ENCODE measurements around the gene CLASP1.

Gene CLASP1

DNA sequence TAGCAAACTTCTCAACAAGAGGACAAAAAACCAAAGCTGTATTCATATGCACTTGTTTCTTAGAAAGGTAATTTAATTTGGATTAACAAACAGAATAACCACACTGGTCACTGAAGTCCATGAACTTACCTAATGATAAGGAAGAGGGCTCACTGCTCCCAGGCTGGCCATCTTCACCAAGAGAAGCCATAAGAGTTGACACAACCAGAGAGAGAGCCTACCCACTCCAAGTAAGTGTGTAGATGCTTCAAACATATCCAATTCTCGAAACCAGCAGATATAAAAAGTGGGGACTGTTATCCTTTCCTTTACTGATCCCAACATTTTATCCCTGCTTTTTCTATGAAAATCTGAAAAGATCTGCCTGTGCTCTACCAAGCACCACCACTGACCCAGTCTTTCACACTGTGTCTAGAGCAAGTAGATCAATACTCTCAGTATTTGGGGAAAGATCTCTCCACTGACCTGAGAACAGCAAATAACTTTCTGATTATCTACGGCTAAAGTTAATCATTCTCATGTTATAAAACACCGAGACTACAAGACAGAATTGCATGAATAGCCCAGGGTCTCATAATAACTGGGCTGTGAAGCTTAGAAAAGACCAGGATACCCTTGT is 230.1 kb downstream of the CLASP1 start:
- TF ChIP-seq ZFX (IDR thresholded peaks at IDR 0.05): no peak
- TF ChIP-seq, protein P1, sequence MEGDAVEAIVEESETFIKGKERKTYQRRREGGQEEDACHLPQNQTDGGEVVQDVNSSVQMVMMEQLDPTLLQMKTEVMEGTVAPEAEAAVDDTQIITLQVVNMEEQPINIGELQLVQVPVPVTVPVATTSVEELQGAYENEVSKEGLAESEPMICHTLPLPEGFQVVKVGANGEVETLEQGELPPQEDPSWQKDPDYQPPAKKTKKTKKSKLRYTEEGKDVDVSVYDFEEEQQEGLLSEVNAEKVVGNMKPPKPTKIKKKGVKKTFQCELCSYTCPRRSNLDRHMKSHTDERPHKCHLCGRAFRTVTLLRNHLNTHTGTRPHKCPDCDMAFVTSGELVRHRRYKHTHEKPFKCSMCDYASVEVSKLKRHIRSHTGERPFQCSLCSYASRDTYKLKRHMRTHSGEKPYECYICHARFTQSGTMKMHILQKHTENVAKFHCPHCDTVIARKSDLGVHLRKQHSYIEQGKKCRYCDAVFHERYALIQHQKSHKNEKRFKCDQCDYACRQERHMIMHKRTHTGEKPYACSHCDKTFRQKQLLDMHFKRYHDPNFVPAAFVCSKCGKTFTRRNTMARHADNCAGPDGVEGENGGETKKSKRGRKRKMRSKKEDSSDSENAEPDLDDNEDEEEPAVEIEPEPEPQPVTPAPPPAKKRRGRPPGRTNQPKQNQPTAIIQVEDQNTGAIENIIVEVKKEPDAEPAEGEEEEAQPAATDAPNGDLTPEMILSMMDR (conservative IDR thresholded peaks at IDR 0.05): no peak
- no peak overlapping the region for H3K27ac ChIP-seq

DNA sequence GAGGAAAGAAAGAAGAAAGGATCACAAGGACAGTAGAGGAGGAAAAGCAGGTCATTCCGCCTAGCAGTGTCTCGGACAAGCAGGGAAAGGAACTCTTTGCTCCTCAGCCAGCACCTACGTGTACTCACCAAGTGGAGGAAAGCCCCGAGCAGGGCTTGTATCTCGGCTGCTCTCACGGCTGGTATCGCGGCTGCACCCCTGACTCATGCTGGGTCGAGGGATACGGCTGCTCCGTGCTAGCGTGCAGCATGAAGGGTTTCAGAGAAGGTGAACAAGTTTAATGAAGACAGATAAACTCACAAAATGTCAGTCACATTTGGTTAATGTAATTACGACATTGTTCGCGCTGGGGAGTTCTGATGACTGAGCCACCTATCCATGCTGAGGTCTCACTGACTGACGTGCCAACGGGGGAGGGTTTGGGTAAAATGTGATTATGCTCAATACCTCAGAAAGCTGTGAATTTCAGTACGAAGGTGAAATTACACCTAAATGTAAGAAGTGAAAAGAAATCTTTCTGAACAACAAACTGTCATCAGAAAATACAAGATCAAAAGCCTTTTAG is 230.7 kb downstream of the CLASP1 start:
- H3K27ac ChIP-seq: no peak overlapping the region
- no peak for TF ChIP-seq ZFX (IDR thresholded peaks at IDR 0.05)
- TF ChIP-seq, protein P1 (conservative IDR thresholded peaks at IDR 0.05): no peak

DNA sequence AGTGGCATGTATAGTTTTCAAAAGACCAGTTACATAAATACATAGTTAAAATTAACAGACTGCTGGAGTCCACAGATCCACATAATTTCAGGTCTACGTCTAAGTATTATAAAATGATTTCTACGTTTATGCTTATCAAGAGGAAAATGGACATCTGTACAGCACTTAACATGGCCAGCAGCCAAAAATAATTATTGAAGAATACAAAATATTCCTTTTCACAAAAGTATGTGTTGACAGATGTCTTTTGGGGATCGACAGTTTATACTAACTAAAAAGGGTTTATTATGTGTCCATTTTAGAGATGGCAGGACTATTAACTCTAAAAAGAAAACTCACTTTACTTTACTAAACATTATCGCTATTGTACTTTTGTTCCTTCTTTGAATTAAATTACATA is 231.4 kb downstream of the CLASP1 start:
- TF ChIP-seq ZFX (IDR thresholded peaks at IDR 0.05): no peak
- TF ChIP-seq, protein P1 (conservative IDR thresholded peaks at IDR 0.05): no peak
- no peak overlapping the region for H3K27ac ChIP-seq

DNA sequence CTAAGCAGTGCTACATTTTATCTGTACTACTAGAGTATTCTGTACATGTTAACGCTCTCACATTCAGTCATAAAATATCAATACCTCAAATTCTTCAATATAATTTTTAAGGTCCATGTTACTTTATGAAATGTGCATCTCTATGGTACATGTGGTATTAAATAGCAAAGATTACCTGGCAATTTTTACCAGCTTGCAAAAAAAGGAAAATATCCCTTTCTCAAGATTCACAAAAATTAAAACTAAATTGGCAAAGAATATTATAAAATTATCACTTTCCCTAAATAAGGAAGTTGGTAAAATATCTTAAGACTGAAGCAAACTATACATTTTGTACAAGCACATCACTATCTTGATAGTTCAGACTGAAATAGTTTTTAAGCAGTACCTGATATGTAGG is 233.5 kb downstream of the CLASP1 start:
- TF ChIP-seq, protein P1 (conservative IDR thresholded peaks at IDR 0.05): no peak
- no peak for TF ChIP-seq ZFX (IDR thresholded peaks at IDR 0.05)
- no peak overlapping the region for H3K27ac ChIP-seq

DNA sequence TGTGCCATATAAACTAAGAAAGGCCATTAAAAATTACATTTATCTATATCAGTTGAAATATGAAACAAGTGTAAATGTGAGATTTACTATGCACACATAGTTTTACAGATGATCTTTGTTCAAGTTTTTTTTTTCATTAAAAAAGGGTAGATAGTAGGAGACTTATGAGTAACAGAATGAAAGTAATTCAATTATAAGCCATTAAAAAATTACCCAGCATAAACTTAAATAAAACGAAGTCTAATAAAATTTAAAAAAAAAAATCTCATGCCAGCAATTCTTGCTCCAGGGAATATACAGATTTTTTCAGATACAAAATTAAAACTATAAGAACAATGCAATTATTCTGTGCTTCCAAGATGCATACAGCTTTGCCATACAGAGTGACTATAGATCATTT is 236.9 kb downstream of the CLASP1 start:
- no peak overlapping the region for H3K27ac ChIP-seq
- TF ChIP-seq ZFX (IDR thresholded peaks at IDR 0.05): no peak

DNA sequence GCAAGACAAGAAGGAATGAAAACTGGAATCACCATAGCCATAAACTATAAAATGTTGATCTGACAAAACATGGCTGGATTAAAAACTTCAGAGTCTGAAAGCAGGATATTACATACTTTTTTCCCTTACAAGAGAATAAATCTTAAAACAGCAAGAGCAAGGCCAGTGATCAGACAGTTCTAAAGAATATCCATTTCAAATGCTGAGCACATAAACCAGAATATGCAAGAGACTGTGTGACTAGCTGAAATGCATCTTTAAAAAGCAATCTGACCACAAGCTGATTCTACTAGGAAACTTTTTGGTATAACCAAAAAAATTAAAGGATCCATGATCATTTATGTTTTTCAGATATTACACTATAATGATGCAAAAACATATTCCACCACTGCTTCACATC is 239.3 kb downstream of the CLASP1 start:
- no peak overlapping the region for H3K27ac ChIP-seq
- TF ChIP-seq, protein P1 (conservative IDR thresholded peaks at IDR 0.05): no peak
- no peak for TF ChIP-seq ZFX (IDR thresholded peaks at IDR 0.05)

DNA sequence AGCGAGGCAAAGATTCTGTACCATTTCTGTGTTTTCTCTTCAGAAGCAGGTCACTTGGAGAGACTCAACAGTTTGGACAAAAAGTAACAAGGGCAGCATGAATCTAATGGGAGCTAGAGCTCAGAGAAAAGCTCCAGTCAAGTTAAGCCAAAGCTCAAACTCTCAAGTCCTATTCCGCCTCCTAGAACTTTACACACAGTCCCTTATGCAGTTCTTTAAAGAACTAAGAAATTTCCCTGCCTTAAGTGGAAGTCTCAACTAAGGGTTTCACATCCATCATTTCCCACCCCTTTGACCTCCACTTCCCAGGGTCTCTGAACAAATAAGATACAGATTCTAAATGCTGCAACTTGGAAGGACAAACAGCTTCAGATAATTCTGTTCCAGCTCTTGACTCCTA is 239.9 kb downstream of the CLASP1 start:
- H3K27ac ChIP-seq: no peak overlapping the region
- TF ChIP-seq, protein P1 (conservative IDR thresholded peaks at IDR 0.05): no peak
- no peak for TF ChIP-seq ZFX (IDR thresholded peaks at IDR 0.05)

DNA sequence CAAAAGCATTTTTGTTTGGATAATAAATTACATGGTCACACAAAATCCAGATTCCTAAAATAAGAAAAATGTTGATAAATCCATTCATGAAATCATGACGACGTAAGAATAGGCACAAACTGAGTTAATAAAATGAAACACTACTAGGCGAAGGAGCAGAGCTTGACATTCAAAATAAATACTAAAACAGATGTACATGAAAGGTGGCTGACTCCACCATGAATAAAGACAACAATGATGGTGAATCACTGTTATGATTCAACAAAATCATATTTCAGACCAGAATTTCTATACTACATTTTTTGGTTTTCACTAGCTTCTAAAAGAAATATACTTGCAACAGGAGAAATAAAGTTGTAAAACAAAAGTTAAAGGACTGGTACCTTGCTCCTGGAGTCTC is 240.6 kb downstream of the CLASP1 start:
- H3K27ac ChIP-seq: no peak overlapping the region
- TF ChIP-seq ZFX (IDR thresholded peaks at IDR 0.05): no peak
- TF ChIP-seq, protein P1 (conservative IDR thresholded peaks at IDR 0.05): no peak
